Right hindlimb (tissue), 1 donor: ENCODE results near the gene SLC25A13.
"Not testable (repeated sequence)": the region's sequence is repeated elsewhere in the genome, so short reads cannot be mapped to it uniquely, and the experiment has no call there.

Experiments
- DNase-seq: peaks from one replicate; pipeline ENCODE4 v3.0.0-alpha.2; 2018

Gene SLC25A13

GRCh38 chr7:96321658-96322372 is at the start of gene SLC25A13:
SLC25A13 (minus strand) TSS chr7:96322098; CDS start chr7:96321956, 142 bp downstream.
- peak; percentile 91 for DNase-seq

- not testable (repeated sequence) for DNase-seq
These were observed 44.0 kb upstream of the SLC25A13 start for GRCh38 chr7:96365916-96366315.

GRCh38 chr7:96361116-96361857 is 39.4 kb upstream of the SLC25A13 start:
- DNase-seq, result no peak

- no peak for DNase-seq
These were observed 38.0 kb upstream of the SLC25A13 start for GRCh38 chr7:96359876-96360275.

- DNase-seq, result not testable (repeated sequence)
These were observed 36.5 kb upstream of the SLC25A13 start for GRCh38 chr7:96358236-96358971.

- DNase-seq, result no peak
These were observed 34.1 kb upstream of the SLC25A13 start for GRCh38 chr7:96355990-96356506.

GRCh38 chr7:96354881-96355280 is 33.0 kb upstream of the SLC25A13 start:
- DNase-seq, result no peak

- no peak for DNase-seq
These were observed 27.7 kb upstream of the SLC25A13 start for GRCh38 chr7:96349572-96349971.

GRCh38 chr7:96347471-96347870 is 25.6 kb upstream of the SLC25A13 start:
- no peak for DNase-seq

- no peak for DNase-seq
These were observed 24.5 kb upstream of the SLC25A13 start for GRCh38 chr7:96346293-96346953.

GRCh38 chr7:96344236-96344635 is 22.3 kb upstream of the SLC25A13 start:
- no peak for DNase-seq

- no peak for DNase-seq
These were observed 20.2 kb upstream of the SLC25A13 start for GRCh38 chr7:96342049-96342448.

GRCh38 chr7:96337519-96337918 is 15.6 kb upstream of the SLC25A13 start:
- no peak for DNase-seq

GRCh38 chr7:96332325-96332724 is 10.4 kb upstream of the SLC25A13 start:
- DNase-seq, result no peak

GRCh38 chr7:96331775-96332174 is 9.9 kb upstream of the SLC25A13 start:
- no peak for DNase-seq

GRCh38 chr7:96331233-96331632 is 9.3 kb upstream of the SLC25A13 start:
- DNase-seq, result no peak

- DNase-seq, result no peak
These were observed 8.3 kb upstream of the SLC25A13 start for GRCh38 chr7:96330193-96330592.

- no peak for DNase-seq
These were observed 7.3 kb upstream of the SLC25A13 start for GRCh38 chr7:96329241-96329640.

GRCh38 chr7:96328016-96328415 is 6.1 kb upstream of the SLC25A13 start:
- DNase-seq, result no peak

GRCh38 chr7:96327429-96327828 is 5.5 kb upstream of the SLC25A13 start:
- no peak for DNase-seq

GRCh38 chr7:96326752-96327151 is 4.9 kb upstream of the SLC25A13 start:
- DNase-seq, result not testable (repeated sequence)

- DNase-seq, result no peak
These were observed 1.1 kb upstream of the SLC25A13 start for GRCh38 chr7:96322847-96323461.

GRCh38 chr7:96322373-96322695 is 436 bp upstream of the SLC25A13 start:
- no peak for DNase-seq
